GM13977 (cell line): ENCODE measurements around the gene SPRED1.

Source experiments
- DNase-seq: peaks from one replicate; pipeline ENCODE4 v3.0.0; 2012; ENCODE audit warnings: low spot score
- CTCF ChIP-seq: IDR thresholded peaks from 2 replicates; pipeline ENCODE4 v1.5.1; 2012; ENCODE audit warnings: mild to moderate bottlenecking, control low read depth; ENCODE audit not compliant: insufficient read depth; ENCODE audit errors: extremely low read depth, missing control alignments
- in situ Hi-C: fragments of 300-500 bp; cut with MboI; formaldehyde crosslinking; loops from one replicate; pipeline ENCODE4 v1.12.0; 2022; ENCODE audit warnings: low sequenced_read_pairs, low pct_unique_long_range_greater_than_20kb, mixed read lengths, inconsistent platforms; ENCODE audit not compliant: unreplicated experiment

SPRED1 gene

DNA sequence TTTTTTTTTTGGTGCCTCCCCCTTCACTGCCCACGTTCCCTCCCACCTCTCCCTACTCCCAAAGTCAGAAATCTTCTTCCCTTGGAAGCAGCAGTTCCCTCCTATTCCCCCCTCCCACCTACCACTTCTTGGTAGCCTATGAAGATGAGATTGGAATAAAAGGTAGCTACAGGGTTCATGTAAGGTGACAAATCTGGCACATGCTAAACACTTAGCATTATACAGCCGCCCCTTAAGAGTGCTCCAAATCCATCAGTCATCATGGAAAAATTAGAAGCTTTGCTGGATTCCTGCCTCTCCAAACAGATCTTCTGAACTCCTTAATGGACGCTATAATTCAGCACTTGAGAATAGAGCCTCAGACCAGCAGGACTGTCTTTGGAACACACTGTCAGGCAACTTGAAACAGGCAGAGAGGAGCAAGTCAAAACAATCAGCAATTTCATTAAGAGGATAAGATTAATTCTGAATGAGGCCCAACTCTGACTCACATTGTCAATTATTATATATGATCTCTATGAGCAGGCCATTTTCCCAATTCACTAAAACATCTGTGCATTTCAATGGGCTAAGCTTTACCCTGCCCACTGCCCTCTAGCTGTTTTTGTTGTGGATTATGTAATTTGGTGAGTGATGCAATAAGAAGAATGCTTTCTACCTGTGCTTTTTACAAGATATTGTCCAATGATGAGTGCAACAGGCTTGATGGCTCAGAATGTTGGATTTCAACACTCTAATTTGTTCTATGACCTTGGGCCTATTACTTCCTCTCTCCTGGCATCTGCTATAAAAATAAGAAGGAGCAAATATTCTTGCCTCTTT, 34.6 kb upstream of the SPRED1 start:
- in situ Hi-C loops: no loop called here
- no peak for TF ChIP-seq CTCF
- DNase-seq: no peak

DNA sequence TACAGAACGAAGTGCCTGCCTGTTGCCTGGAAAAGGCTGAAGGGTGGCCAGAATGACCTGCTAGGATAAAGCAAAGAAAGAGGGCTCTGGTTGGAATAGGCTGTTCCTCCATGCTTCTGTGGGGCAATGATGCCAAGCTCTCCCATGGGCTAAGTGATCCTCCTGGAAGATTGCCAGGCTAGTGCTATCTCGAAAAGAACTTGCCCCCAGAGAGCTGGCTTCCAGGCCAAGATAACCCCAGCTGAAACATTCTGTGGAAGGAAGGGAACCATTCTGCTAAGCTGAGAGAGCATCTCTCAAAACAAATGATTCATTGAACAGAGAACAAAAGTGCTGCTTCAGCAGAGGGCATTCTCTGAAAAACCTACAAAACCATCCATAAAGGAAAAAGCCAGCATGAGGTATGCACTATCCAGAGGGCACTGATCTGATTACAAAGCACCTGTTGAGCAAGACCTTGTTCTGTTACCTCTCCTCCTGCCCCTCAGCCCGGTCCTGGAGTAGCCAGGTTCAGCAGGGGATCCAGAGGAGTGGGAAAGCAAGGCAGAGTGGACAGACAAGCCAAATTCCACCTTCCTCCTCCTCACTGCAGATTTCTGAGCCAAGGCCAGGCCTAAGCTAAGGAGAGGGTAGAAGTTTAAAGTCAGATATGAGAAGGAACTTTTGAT, 31.9 kb upstream of the SPRED1 start:
- no peak for DNase-seq
- in situ Hi-C loops: no loop called here
- no peak for TF ChIP-seq CTCF

DNA sequence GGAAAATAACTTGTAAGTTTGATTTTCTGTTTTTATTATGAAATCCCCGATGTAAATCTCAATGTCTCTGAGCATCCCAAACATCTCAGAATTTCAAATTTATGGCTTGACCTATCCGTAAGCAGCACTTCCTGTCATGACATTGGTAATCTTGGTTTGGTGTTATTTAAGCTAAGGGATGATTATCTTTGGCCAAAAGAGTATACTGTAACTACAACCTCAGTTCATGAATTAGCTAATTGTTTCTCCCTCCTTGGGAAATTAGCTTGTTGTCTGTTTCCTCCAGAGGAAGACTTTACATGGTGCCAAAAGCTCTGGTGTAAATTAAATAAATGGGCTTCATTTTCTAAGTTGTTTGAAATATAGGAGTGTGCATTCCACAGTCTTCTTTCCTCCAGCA, 28.1 kb upstream of the SPRED1 start:
- no peak for TF ChIP-seq CTCF
- DNase-seq: no peak
- in situ Hi-C loops: no loop called here

GRCh38 chr15:38225381-38225780, 27.3 kb upstream of the SPRED1 start:
- in situ Hi-C loops: no loop called here
- TF ChIP-seq CTCF: no peak
- DNase-seq: no peak

DNA sequence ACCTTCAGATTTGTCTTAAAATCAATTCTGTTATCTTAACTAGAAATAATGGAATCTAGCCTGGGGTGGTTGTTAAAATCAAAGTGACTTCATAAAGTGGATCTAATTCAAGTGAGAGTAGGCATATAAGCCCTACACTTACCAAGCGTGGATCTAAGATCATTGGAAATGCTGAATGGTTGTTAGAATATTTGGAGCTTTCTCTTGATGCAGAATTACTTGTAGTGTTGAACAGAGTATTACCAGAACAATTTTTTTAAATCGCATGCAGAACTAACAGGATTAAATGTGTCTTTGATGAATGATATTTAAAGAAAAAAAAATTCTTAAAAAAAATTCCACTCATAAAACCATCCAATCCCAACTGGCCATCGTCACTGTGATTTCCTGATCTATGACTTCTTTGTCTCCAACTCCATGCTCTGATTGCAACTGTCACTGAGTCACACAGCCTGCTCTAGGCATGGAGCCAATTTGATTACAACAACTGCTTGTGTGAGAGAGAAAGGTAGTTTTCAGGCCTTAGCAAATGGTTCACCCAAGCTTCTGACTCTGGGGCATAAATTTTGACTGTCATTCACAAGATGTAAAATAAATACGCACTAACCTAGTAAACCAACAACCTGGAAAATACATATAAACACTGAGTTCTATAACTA, 25.9 kb upstream of the SPRED1 start:
- DNase-seq: no peak
- in situ Hi-C loops: no loop called here
- TF ChIP-seq CTCF: no peak

GRCh38 chr15:38227941-38228340, 24.7 kb upstream of the SPRED1 start:
- in situ Hi-C loops: no loop called here
- TF ChIP-seq CTCF: no peak

More at GRCh38 chr15:38227941-38228340, 24.7 kb upstream of the SPRED1 start:
- no peak for DNase-seq
